Heart right ventricle (tissue), 16 donors: ENCODE data around the gene AKAP6. TPM values are rescaled to one million over a fixed set of nuclear protein-coding genes. Genes with fewer than 3 reads are reported as not detected.

Experiments
- ATAC-seq, 8 donors: fragments of 200-7000 bp; cut with Tn5 transposase; one replicate each; pipeline ENCODE4 v1.9.1; 2020; ENCODE audit warnings: mild to moderate bottlenecking in 8 of 8, moderate library complexity in 8 of 8, moderate number of reproducible peaks in 1 of 8
- DNase-seq, 2 donors: peaks; one replicate each; pipeline ENCODE4 v3.0.0-alpha.2; 2020
- H3K27ac ChIP-seq, 10 donors: fragments of 200-600 bp; sonication (generic) in 2 of 10; one replicate each; pipeline versions ENCODE4 v1.5.0 to v1.8.0; 2020 to 2022; ENCODE audit warnings: mild to moderate bottlenecking in 3 of 10
- H3K27me3 ChIP-seq, 7 donors: fragments of 200-600 bp; one replicate each; pipeline ENCODE4 v1.8.0; 2021 to 2022; ENCODE audit warnings: mild to moderate bottlenecking in 2 of 7
- H3K36me3 ChIP-seq, 9 donors: fragments of 200-600 bp; sonication (generic) in 1 of 9; one replicate each; pipeline versions ENCODE4 v1.5.0 to v1.8.0; 2020 to 2022; ENCODE audit warnings: mild to moderate bottlenecking in 2 of 9
- H3K4me1 ChIP-seq, 9 donors: fragments of 200-600 bp; sonication (generic) in 1 of 9; one replicate each; pipeline versions ENCODE4 v1.5.0 to v1.8.0; 2020 to 2022; ENCODE audit warnings: mild to moderate bottlenecking in 4 of 9
- H3K4me3 ChIP-seq, 10 donors: fragments of 200-600 bp; sonication (generic) in 2 of 10; one replicate each; pipeline versions ENCODE4 v1.5.0 to v1.8.0; 2020 to 2022; ENCODE audit warnings: mild to moderate bottlenecking in 7 of 10, moderate library complexity in 2 of 10
- H3K9me3 ChIP-seq, 11 donors: fragments of 200-600 bp in 10 of 11; sonication (generic) in 2 of 11; one replicate each; pipeline versions ENCODE4 v1.5.0 to v1.8.0; 2013 to 2022; ENCODE audit warnings: mild to moderate bottlenecking in 2 of 11, control low read depth in 1 of 11, moderate library complexity in 1 of 11
- WGBS, 2 donors: extraction: QIAGEN DNeasy Blood & Tissue Kit; methylation state at CpG; one replicate each; pipeline ENCODE4 v1.1.7; 2013; ENCODE audit warnings: inconsistent platforms in 1 of 2; 5-methylcytosine and 5-hydroxymethylcytosine counted together
- intact Hi-C, 10 donors: fragments of 100-400 bp; cut with DNase I; formaldehyde crosslinking; loops; one replicate each; pipeline versions ENCODE4 v1.11.1 to v1.14.2; 2022
- polyA plus RNA-seq, 2 donors: library from polyadenylated mRNA; stranded (reverse); fragments of 200-250 nt; gene quantifications; one replicate each; pipeline ENCODE4 v1.2.3, GENCODE V29; 2013
- total RNA-seq, 10 donors: library from RNA; stranded (reverse); fragmentation: NEBNext Ultra II Directional in 3 of 10; extraction: Animal tissue kit (Norgen Biotek cat#: 25700) in 3 of 10; gene quantifications; one replicate each; pipeline versions ENCODE4 v1.2.1 to v1.2.4, GENCODE V29; 2021 to 2023
- TF ChIP-seq, protein P1 (sequence below), 9 donors: fragments of 200-600 bp; sonication (generic) in 2 of 9; IDR thresholded peaks; one replicate each; pipeline versions ENCODE4 v1.5.0 to v1.8.0; 2021 to 2022; ENCODE audit warnings: antibody characterized with exemption in 9 of 9, mild to moderate bottlenecking in 5 of 9, moderate library complexity in 1 of 9
- donor health status: Arrhythmogenic right ventricular cardiomyopathy.
- donor health status: ischemic (EF 13 %, LVEDD 7.1; RV severe dilation, severe dysfunction).
- donor health status: healthy with polysubstance abuse.
- donor health status: DM: no; HTN: yes; CAD: no.
- donor health status: DM: no; HTN: no; CAD: no.
- donor health status: ischemic (EF 25% LVEDD 6.9; RV normal size, moderate dysfunction).
- donor health status: ischemic (EF 25% LVEDD 5.7; RV mildly dilated, moderate dysfunction).
- donor health status: healthy.
- donor health status: DM: yes; HTN: yes; CAD: no.
- donor health status: Ischemic cardiomyopathy.
- donor health status: ischemic (EF 35%, LVEDD 5.7; RV mildly dilated, moderate dysfunction).
- donor health status: nonischemic (EF 11% LVEDD 7.7; RV severe dilation, severe dysfunction).
- donor health status: DM: yes; HTN: yes; CAD: no.
- donor health status: PGD.
- donor health status: ischemic (EF 29% LVEDD 5.4; RV normal size, mild dysfunction).
- donor health status: nonischemic (EF 23%, LVEDD 6.1; RV moderate dilation, normal function).

AKAP6 gene
- total and polyA plus RNA-seq, 12 donors, result 13.5 to 332 (median 229) TPM

DNA sequence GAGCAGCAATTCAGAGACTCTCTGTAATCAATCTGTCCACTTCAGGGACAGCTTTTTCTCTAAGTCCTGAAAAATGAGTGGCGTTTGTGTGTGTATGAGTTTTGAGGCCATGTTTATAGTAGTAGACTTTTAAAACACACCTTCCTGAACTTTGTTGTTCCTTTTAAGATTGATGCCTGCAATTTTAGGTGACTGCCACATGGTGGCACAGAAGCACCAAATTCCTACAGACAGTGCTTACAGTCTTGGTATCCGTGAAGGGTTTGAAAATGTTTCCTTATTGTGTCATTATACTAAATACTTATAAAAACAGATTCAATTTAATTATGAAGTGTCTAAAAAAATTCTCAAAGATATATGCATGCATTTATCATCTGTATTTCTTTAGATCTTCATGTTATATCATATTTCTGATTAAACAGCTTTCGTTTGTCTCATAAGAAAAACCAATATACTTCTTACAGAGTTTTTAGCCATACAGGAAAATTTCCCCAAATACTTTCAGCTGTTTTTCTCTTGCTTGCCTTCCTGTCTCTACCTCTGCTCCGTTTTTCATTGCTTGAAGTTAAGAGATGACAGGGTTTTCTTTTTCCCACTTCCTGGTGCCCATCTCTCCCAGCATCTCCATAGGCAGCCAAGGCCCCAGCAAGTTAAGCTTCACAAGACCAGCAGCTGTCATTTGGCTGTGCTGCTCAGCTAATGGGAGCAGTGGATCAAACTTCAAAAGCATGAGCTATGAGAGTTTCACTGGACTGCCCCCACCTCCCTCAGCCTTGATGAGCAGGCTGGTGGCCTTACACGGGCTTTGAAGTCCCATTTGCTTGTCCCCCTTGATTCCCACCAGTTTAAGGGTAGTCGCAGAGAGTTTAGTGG lies 259.6 kb downstream of the AKAP6 start:
- ATAC-seq, result no peak
- no peaks in the 10 kb centered on the region for H3K27me3 ChIP-seq
- H3K4me1 ChIP-seq, result peaks cover 0 to 35% (median 10%) of the 10 kb centered on the region in 9 donors
- H3K27ac ChIP-seq, result no peak overlapping the region
- no peaks in the 10 kb centered on the region for H3K36me3 ChIP-seq
- TF ChIP-seq, protein P1, sequence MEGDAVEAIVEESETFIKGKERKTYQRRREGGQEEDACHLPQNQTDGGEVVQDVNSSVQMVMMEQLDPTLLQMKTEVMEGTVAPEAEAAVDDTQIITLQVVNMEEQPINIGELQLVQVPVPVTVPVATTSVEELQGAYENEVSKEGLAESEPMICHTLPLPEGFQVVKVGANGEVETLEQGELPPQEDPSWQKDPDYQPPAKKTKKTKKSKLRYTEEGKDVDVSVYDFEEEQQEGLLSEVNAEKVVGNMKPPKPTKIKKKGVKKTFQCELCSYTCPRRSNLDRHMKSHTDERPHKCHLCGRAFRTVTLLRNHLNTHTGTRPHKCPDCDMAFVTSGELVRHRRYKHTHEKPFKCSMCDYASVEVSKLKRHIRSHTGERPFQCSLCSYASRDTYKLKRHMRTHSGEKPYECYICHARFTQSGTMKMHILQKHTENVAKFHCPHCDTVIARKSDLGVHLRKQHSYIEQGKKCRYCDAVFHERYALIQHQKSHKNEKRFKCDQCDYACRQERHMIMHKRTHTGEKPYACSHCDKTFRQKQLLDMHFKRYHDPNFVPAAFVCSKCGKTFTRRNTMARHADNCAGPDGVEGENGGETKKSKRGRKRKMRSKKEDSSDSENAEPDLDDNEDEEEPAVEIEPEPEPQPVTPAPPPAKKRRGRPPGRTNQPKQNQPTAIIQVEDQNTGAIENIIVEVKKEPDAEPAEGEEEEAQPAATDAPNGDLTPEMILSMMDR (IDR thresholded peaks at IDR 0.05), result peak in 8 of 9 donors; percentile 12 to 63 (median 38)
- intact Hi-C loops, result loop anchor here in 3 of 10 donors (5.0 to 10.0 kb wide), 3 partner anchors 239 to 1736 kb away; no protein-coding TSS in a partner anchor
- H3K9me3 ChIP-seq, result peaks cover 0 to 13% (median 6%) of the 10 kb centered on the region in 11 donors
- 71 to 81% methylated on average over 6 of the region's 6 CpGs for WGBS, 2 donors
- no peak for DNase-seq
- no peak overlapping the region for H3K4me3 ChIP-seq

DNA sequence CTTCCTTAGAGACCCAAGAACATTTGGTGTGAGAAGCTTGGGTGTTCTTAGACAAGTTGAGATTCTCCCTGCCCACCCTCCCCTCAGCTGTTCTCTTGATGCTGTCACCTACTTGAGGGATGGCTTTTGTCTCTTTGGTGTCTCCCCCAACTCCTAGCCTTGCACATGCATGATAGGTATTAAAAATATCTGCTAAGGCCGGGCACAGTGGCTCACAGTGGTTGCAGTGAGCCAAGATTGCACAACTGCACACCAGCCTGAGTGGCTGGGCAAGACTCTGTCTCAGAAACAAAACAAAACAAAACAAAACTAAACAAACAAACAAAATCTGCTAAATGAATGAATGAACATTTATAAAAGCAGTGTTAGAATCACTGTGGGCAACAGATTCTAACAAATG lies 261.1 kb downstream of the AKAP6 start:
- H3K4me1 ChIP-seq, result peaks cover 0 to 50% (median 22%) of the 10 kb centered on the region in 9 donors
- no peaks in the 10 kb centered on the region for H3K27me3 ChIP-seq
- TF ChIP-seq, protein P1 (IDR thresholded peaks at IDR 0.05), result no peak
- intact Hi-C loops, result no loop called here
- H3K9me3 ChIP-seq, result peaks cover 0 to 13% (median 6%) of the 10 kb centered on the region in 11 donors
- no peak for DNase-seq
- ATAC-seq, result peak in 6 of 8 donors; percentile 56 to 76 (median 62)
- WGBS, 2 donors, result 41 to 44% methylated on average over 1 of the region's 1 CpG
- H3K4me3 ChIP-seq, result no peak overlapping the region
- H3K27ac ChIP-seq, result no peak overlapping the region
- H3K36me3 ChIP-seq, result no peaks in the 10 kb centered on the region

GRCh38 chr14:32593290-32593942 lies 264.3 kb downstream of the AKAP6 start:
- intact Hi-C loops, result no loop called here
- TF ChIP-seq, protein P1 (IDR thresholded peaks at IDR 0.05), result no peak
- WGBS, 2 donors, result 12 to 21% methylated on average over 1 of the region's 1 CpG
- H3K27me3 ChIP-seq, result no peaks in the 10 kb centered on the region
- peaks cover 0 to 61% (median 24%) of the 10 kb centered on the region in 9 donors for H3K4me1 ChIP-seq
- DNase-seq, result no peak
- H3K27ac ChIP-seq, result peak overlapping the region in 1 of 10 donors; percentile 16
- no peak overlapping the region for H3K4me3 ChIP-seq
- H3K9me3 ChIP-seq, result peaks cover 0 to 3% (median under 1%) of the 10 kb centered on the region in 11 donors
- H3K36me3 ChIP-seq, result no peaks in the 10 kb centered on the region
- peak in 3 of 8 donors; percentile 22 to 30 (median 29) for ATAC-seq

DNA sequence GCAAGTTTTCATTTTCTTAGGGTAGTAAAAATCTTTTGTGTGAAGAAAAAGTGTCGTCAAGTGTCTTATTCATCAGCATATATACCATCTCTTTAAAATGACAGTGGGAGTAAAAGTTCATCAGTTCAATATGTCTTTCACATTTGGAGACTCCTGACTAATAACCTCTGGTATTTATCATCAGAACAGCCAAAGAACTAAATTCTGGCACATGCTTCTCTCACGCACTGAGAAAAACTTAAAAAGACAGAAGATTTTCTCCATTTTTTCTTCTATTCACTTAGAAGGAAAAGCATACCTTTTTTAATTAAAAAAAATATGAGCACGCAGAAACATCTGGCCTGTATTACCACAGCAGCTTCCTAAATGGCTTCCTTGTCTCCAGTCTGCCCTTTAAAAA lies 265.7 kb downstream of the AKAP6 start:
- Histone ChIP-seq H3K9me3 (no peaks in the 10 kb centered on the region), H3K27ac (no peak overlapping the region), H3K4me3 (no peak overlapping the region), H3K4me1 (peaks cover 0 to 65% (median 23%) of the 10 kb centered on the region in 9 donors), H3K27me3 (no peaks in the 10 kb centered on the region), H3K36me3 (peaks cover 0 to 4% (median 0%) of the 10 kb centered on the region in 9 donors)
- 68 to 71% methylated on average over 3 of the region's 3 CpGs for WGBS, 2 donors
- intact Hi-C loops, result no loop called here
- TF ChIP-seq, protein P1 (IDR thresholded peaks at IDR 0.05), result no peak
- no peak for ATAC-seq
- DNase-seq, result no peak
